Stomach (tissue), 4 donors: ENCODE measurements around the gene DAB1.

Source experiments
- EP300 ChIP-seq: sonication (generic); formaldehyde crosslinking; IDR thresholded peaks from one replicate; pipeline ENCODE4 v1.6.1; 2017; ENCODE audit warnings: antibody characterized with exemption
- POLR2AphosphoS5 ChIP-seq, 3 donors: sonication (generic); formaldehyde crosslinking; IDR thresholded peaks; one replicate each; pipeline ENCODE4 v1.6.1; 2016; ENCODE audit warnings: antibody characterized with exemption in 3 of 3
- TF ChIP-seq, protein P1 (sequence below), 7 experiments: fragments of 450-650 bp in 4 of 7; fragments of 200-600 bp in 3 of 7; sonication (generic) in 3 of 7; IDR thresholded peaks; one replicate each; pipeline ENCODE4 v1.5.1; 2016 to 2019; ENCODE audit warnings: antibody characterized with exemption in 7 of 7, control low read depth in 2 of 7, mild to moderate bottlenecking in 1 of 7

DNA sequence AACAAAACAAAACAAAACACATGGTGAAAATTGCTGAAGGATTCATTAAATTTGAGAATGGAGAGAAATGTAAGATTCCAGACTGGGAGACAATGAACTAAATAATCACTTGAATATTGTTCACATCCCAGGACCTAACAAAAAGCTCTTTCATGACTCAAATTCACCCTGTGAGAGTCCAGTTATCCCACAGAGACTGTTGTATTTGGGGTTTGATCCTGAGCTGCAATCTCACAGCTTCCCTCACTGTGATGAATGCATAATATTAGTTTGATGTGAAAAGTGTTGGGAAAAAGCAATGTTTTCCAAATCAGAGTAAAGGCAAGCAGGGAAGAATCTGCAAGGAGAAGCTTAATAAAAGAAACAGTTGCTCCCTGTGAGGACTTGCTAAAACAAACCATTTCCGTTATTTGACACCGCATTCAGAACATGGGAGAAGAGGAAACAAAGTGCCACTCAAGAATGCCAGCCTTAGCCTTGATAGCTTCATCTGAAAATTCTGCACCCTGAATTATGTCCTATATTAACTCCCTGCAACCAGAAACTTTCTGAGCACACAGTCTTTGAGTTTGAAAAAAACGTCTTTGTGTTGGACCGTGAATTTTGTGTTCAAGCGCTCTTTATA is 208.8 kb downstream of the DAB1 start:
- TF ChIP-seq, protein P1, sequence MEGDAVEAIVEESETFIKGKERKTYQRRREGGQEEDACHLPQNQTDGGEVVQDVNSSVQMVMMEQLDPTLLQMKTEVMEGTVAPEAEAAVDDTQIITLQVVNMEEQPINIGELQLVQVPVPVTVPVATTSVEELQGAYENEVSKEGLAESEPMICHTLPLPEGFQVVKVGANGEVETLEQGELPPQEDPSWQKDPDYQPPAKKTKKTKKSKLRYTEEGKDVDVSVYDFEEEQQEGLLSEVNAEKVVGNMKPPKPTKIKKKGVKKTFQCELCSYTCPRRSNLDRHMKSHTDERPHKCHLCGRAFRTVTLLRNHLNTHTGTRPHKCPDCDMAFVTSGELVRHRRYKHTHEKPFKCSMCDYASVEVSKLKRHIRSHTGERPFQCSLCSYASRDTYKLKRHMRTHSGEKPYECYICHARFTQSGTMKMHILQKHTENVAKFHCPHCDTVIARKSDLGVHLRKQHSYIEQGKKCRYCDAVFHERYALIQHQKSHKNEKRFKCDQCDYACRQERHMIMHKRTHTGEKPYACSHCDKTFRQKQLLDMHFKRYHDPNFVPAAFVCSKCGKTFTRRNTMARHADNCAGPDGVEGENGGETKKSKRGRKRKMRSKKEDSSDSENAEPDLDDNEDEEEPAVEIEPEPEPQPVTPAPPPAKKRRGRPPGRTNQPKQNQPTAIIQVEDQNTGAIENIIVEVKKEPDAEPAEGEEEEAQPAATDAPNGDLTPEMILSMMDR (IDR thresholded peaks at IDR 0.05), result no peak
- TF ChIP-seq EP300 (no peak), POLR2AphosphoS5 (IDR thresholded peaks at IDR 0.05) (no peak)
